ENCODE measurements around the gene MAP3K12. TPM values are rescaled to one million over a fixed set of nuclear protein-coding genes. Genes with fewer than 3 reads are reported as not detected.
"Not testable (repeated sequence)": the region's sequence is repeated elsewhere in the genome, so short reads cannot be mapped to it uniquely, and the experiment has no call there.

The MAP3K12 gene
- total RNA-seq, 2 experiments from 2014 or later: 6.0 to 8.2 TPM

- peaks cover 19% of the 10 kb centered on the region for H3K36me3 Mint-ChIP-seq (ENCODE audit: low read depth)
- DNase-seq: no peak
- peak overlapping the region; percentile 15 for H3K27ac Mint-ChIP-seq
- H3K9me3 Mint-ChIP-seq: no peaks in the 10 kb centered on the region
- intact Hi-C loops (cut with micrococcal nuclease): no loop called here
- no peak overlapping the region for H3K4me3 Mint-ChIP-seq
- peaks cover 2% of the 10 kb centered on the region for H3K4me1 Mint-ChIP-seq (ENCODE audit: low read depth)
- CTCF ChIA-PET: interaction anchor here (0.9 to 3.0 kb wide), 2 partner anchors 9 to 131 kb away, joined by 5 to 16 read pairs; no protein-coding TSS in a partner anchor
- H3K27me3 Mint-ChIP-seq (ENCODE audit: low read depth): no peaks in the 10 kb centered on the region
Measured at GRCh38 chr12:53483979-53484377, 15.3 kb downstream of the MAP3K12 start.

GRCh38 chr12:53483225-53483978 lies 15.9 kb downstream of the MAP3K12 start:
- intact Hi-C loops (cut with micrococcal nuclease): no loop called here
- H3K4me1 Mint-ChIP-seq (ENCODE audit: low read depth): peaks cover 2% of the 10 kb centered on the region

GRCh38 chr12:53482626-53483168 lies 16.6 kb downstream of the MAP3K12 start:
- DNase-seq: no peak
- intact Hi-C loops (cut with micrococcal nuclease): no loop called here
- Mint-ChIP-seq H3K36me3 (ENCODE audit: low read depth) (peaks cover 25% of the 10 kb centered on the region), H3K27me3 (ENCODE audit: low read depth) (no peaks in the 10 kb centered on the region), H3K27ac (no peak overlapping the region), H3K4me1 (ENCODE audit: low read depth) (peaks cover 2% of the 10 kb centered on the region), H3K9me3 (no peaks in the 10 kb centered on the region), H3K4me3 (no peak overlapping the region)
- CTCF ChIA-PET: interaction anchor here (0.5 to 3.0 kb wide), 5 partner anchors 10 to 130 kb away, joined by 3 to 16 read pairs (median 4); no protein-coding TSS in a partner anchor

More at GRCh38 chr12:53483225-53483978, 15.9 kb downstream of the MAP3K12 start:
- no peak overlapping the region for H3K4me3 Mint-ChIP-seq
- peaks cover 24% of the 10 kb centered on the region for H3K36me3 Mint-ChIP-seq (ENCODE audit: low read depth)
- H3K27ac Mint-ChIP-seq: peak overlapping the region; percentile 39
- no peaks in the 10 kb centered on the region for H3K9me3 Mint-ChIP-seq
- no peaks in the 10 kb centered on the region for H3K27me3 Mint-ChIP-seq (ENCODE audit: low read depth)
- no peak for DNase-seq
- CTCF ChIA-PET: interaction anchor here (0.5 to 3.0 kb wide), 3 partner anchors 10 to 130 kb away, joined by 3 to 16 read pairs (median 5); no protein-coding TSS in a partner anchor

GRCh38 chr12:53481939-53482586 lies 17.2 kb downstream of the MAP3K12 start:
- Mint-ChIP-seq H3K27ac (peak overlapping the region; percentile 54), H3K36me3 (ENCODE audit: low read depth) (peaks cover 26% of the 10 kb centered on the region), H3K4me1 (ENCODE audit: low read depth) (peaks cover 4% of the 10 kb centered on the region)

GRCh38 chr12:53481458-53481857 lies 17.8 kb downstream of the MAP3K12 start:
- CTCF ChIA-PET: interaction anchor here (0.6 to 3.0 kb wide), 7 partner anchors 8 to 129 kb away, joined by 3 to 16 read pairs (median 4); partner anchors contain the start of gene NPFF
- H3K4me1 Mint-ChIP-seq (ENCODE audit: low read depth); H3K9me3 Mint-ChIP-seq; H3K4me3 Mint-ChIP-seq; intact Hi-C loops (cut with micrococcal nuclease); DNase-seq; H3K27me3 Mint-ChIP-seq (ENCODE audit: low read depth): not testable (repeated sequence)
- Mint-ChIP-seq H3K27ac (peak overlapping the region; percentile 54), H3K36me3 (ENCODE audit: low read depth) (peaks cover 30% of the 10 kb centered on the region)

More at GRCh38 chr12:53481939-53482586, 17.2 kb downstream of the MAP3K12 start:
- DNase-seq: no peak
- CTCF ChIA-PET: interaction anchor here (0.6 to 3.0 kb wide), 7 partner anchors 8 to 129 kb away, joined by 3 to 16 read pairs (median 4); partner anchors contain the start of gene NPFF
- H3K9me3 Mint-ChIP-seq: no peaks in the 10 kb centered on the region
- no peaks in the 10 kb centered on the region for H3K27me3 Mint-ChIP-seq (ENCODE audit: low read depth)
- intact Hi-C loops (cut with micrococcal nuclease): no loop called here
- no peak overlapping the region for H3K4me3 Mint-ChIP-seq

GRCh38 chr12:53480491-53481442 lies 18.5 kb downstream of the MAP3K12 start:
- H3K4me1 Mint-ChIP-seq (ENCODE audit: low read depth): peaks cover 15% of the 10 kb centered on the region
- no peaks in the 10 kb centered on the region for H3K9me3 Mint-ChIP-seq
- CTCF ChIA-PET: interaction anchor here (0.6 to 3.0 kb wide), 4 partner anchors 12 to 84 kb away, joined by 3 to 16 read pairs (median 6); partner anchors contain the start of gene NPFF
- no peak overlapping the region for H3K4me3 Mint-ChIP-seq
- intact Hi-C loops (cut with micrococcal nuclease): no loop called here
- H3K27ac Mint-ChIP-seq: no peak overlapping the region
- peaks cover 32% of the 10 kb centered on the region for H3K36me3 Mint-ChIP-seq (ENCODE audit: low read depth)
- no peaks in the 10 kb centered on the region for H3K27me3 Mint-ChIP-seq (ENCODE audit: low read depth)
- no peak for DNase-seq

GRCh38 chr12:53479331-53479730 lies 19.9 kb downstream of the MAP3K12 start:
- Mint-ChIP-seq H3K27me3 (ENCODE audit: low read depth) (no peaks in the 10 kb centered on the region), H3K9me3 (no peaks in the 10 kb centered on the region), H3K4me3 (no peak overlapping the region), H3K27ac (peak overlapping the region; percentile 30), H3K4me1 (ENCODE audit: low read depth) (peaks cover 28% of the 10 kb centered on the region), H3K36me3 (ENCODE audit: low read depth) (peaks cover 44% of the 10 kb centered on the region)
- CTCF ChIA-PET: interaction anchor here (0.6 to 2.0 kb wide), 2 partner anchors 29 to 163 kb away, joined by 4 to 5 read pairs; no protein-coding TSS in a partner anchor
- DNase-seq: no peak
- intact Hi-C loops (cut with micrococcal nuclease): no loop called here

- H3K4me1 Mint-ChIP-seq (ENCODE audit: low read depth): peaks cover 32% of the 10 kb centered on the region
- H3K9me3 Mint-ChIP-seq: no peaks in the 10 kb centered on the region
- no peaks in the 10 kb centered on the region for H3K27me3 Mint-ChIP-seq (ENCODE audit: low read depth)
- H3K4me3 Mint-ChIP-seq: no peak overlapping the region
- DNase-seq: no peak
- H3K27ac Mint-ChIP-seq: peak overlapping the region; percentile 30
- intact Hi-C loops (cut with micrococcal nuclease): no loop called here
- CTCF ChIA-PET: interaction anchor here (0.6 to 2.0 kb wide), 3 partner anchors 29 to 133 kb away, joined by 3 to 5 read pairs (median 5); no protein-coding TSS in a partner anchor
- H3K36me3 Mint-ChIP-seq (ENCODE audit: low read depth): peaks cover 48% of the 10 kb centered on the region
Measured at GRCh38 chr12:53478865-53479264, 20.4 kb downstream of the MAP3K12 start.

GRCh38 chr12:53476769-53477209 lies 22.5 kb downstream of the MAP3K12 start:
- Mint-ChIP-seq H3K27ac (peak overlapping the region; percentile 27), H3K36me3 (ENCODE audit: low read depth) (peaks cover 59% of the 10 kb centered on the region), H3K27me3 (ENCODE audit: low read depth) (no peaks in the 10 kb centered on the region), H3K4me3 (no peak overlapping the region), H3K9me3 (no peaks in the 10 kb centered on the region), H3K4me1 (ENCODE audit: low read depth) (peaks cover 51% of the 10 kb centered on the region)
- CTCF ChIA-PET: interaction anchor here (0.6 to 5.3 kb wide), 13 partner anchors 13 to 150 kb away, joined by 3 to 40 read pairs (median 4); partner anchors contain the start of gene TARBP2
- intact Hi-C loops (cut with micrococcal nuclease): no loop called here
- no peak for DNase-seq

- H3K4me1 Mint-ChIP-seq (ENCODE audit: low read depth): peaks cover 62% of the 10 kb centered on the region
- no peak overlapping the region for H3K4me3 Mint-ChIP-seq
- DNase-seq: no peak
- CTCF ChIA-PET: interaction anchor here (0.7 to 5.3 kb wide), 9 partner anchors 8 to 130 kb away, joined by 3 to 40 read pairs (median 6); no protein-coding TSS in a partner anchor
- intact Hi-C loops (cut with micrococcal nuclease): no loop called here
- H3K36me3 Mint-ChIP-seq (ENCODE audit: low read depth): peaks cover 68% of the 10 kb centered on the region
- H3K27ac Mint-ChIP-seq: peak overlapping the region; percentile 64
- H3K27me3 Mint-ChIP-seq (ENCODE audit: low read depth): no peaks in the 10 kb centered on the region
- no peaks in the 10 kb centered on the region for H3K9me3 Mint-ChIP-seq
Measured at GRCh38 chr12:53474819-53475218, 24.4 kb downstream of the MAP3K12 start.

GRCh38 chr12:53474077-53474476 lies 25.2 kb downstream of the MAP3K12 start:
- peaks cover 62% of the 10 kb centered on the region for H3K4me1 Mint-ChIP-seq (ENCODE audit: low read depth)
- peaks cover 65% of the 10 kb centered on the region for H3K36me3 Mint-ChIP-seq (ENCODE audit: low read depth)
- CTCF ChIA-PET: interaction anchor here (0.5 to 5.3 kb wide), 8 partner anchors 8 to 152 kb away, joined by 3 to 40 read pairs (median 4); no protein-coding TSS in a partner anchor
- DNase-seq: no peak
- no peak overlapping the region for H3K4me3 Mint-ChIP-seq
- no peaks in the 10 kb centered on the region for H3K27me3 Mint-ChIP-seq (ENCODE audit: low read depth)
- intact Hi-C loops (cut with micrococcal nuclease): no loop called here
- H3K27ac Mint-ChIP-seq: peak overlapping the region; percentile 64
- no peaks in the 10 kb centered on the region for H3K9me3 Mint-ChIP-seq
